ENCODE measurements around the gene ATP6V1B1. TPM values are rescaled to one million over a fixed set of nuclear protein-coding genes. Genes with fewer than 3 reads are reported as not detected.

The ATP6V1B1 gene
- total RNA-seq, 1 experiment from 2014 or later, result not detected

DNA sequence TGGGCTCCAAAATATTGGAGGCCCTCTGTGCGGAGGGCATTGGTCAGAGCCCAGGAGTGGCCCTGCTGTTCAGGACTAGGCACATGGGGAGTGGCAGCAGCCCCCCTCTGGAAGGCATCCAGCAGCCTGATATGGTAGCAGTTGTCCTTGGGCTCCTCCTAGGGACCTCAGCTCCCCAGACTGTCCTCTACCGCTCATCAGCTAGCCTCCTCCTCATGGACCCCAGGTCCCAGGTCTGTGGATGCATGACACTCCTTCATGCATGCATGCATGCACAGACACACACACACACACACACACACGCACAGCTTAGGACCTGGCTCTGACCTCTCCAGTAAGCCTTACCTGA, 15.4 kb upstream of the ATP6V1B1 start:
- DNase-seq (ENCODE audit: low spot score) (no peak), ATAC-seq (no peak)
- H3K27me3 Mint-ChIP-seq (ENCODE audit: low read depth), result peaks cover 34% of the 10 kb centered on the region
- peaks cover 13% of the 10 kb centered on the region for H3K4me1 Mint-ChIP-seq
- ChIA-PET CTCF (interaction anchor here (0.6 to 4.7 kb wide), 28 partner anchors 8 to 152 kb away, joined by 3 to 55 read pairs (median 5); partner anchors contain the start of genes ADD2, ATP6V1B1 and FIGLA), POLR2A (interaction anchor here (0.6 kb wide), 1 partner anchor 129 kb away, joined by 3 read pairs; no protein-coding TSS in a partner anchor)
- TF ChIP-seq TCF7 (CRISPR knock-in tag; IDR thresholded peaks at IDR 0.05; ENCODE audit: low read depth), result no peak
- no peak for TF ChIP-seq ATF1 (CRISPR knock-in tag; IDR thresholded peaks at IDR 0.05)
- TF ChIP-seq, protein P1, sequence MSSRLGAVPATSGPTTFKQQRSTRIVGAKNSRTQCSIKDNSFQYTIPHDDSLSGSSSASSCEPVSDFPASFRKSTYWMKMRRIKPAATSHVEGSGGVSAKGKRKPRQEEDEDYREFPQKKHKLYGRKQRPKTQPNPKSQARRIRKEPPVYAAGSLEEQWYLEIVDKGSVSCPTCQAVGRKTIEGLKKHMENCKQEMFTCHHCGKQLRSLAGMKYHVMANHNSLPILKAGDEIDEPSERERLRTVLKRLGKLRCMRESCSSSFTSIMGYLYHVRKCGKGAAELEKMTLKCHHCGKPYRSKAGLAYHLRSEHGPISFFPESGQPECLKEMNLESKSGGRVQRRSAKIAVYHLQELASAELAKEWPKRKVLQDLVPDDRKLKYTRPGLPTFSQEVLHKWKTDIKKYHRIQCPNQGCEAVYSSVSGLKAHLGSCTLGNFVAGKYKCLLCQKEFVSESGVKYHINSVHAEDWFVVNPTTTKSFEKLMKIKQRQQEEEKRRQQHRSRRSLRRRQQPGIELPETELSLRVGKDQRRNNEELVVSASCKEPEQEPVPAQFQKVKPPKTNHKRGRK (CRISPR knock-in tag; IDR thresholded peaks at IDR 0.05; ENCODE audit: borderline replicate concordance), result no peak
- TF ChIP-seq, protein P2, sequence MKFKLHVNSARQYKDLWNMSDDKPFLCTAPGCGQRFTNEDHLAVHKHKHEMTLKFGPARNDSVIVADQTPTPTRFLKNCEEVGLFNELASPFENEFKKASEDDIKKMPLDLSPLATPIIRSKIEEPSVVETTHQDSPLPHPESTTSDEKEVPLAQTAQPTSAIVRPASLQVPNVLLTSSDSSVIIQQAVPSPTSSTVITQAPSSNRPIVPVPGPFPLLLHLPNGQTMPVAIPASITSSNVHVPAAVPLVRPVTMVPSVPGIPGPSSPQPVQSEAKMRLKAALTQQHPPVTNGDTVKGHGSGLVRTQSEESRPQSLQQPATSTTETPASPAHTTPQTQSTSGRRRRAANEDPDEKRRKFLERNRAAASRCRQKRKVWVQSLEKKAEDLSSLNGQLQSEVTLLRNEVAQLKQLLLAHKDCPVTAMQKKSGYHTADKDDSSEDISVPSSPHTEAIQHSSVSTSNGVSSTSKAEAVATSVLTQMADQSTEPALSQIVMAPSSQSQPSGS (CRISPR knock-in tag; IDR thresholded peaks at IDR 0.05; ENCODE audit: borderline replicate concordance, low read depth), result no peak
- TF ChIP-seq ETV6 (CRISPR knock-in tag; IDR thresholded peaks at IDR 0.05), result no peak
- H3K36me3 Mint-ChIP-seq, result no peaks in the 10 kb centered on the region
- no peak overlapping the region for H3K27ac Mint-ChIP-seq
- H3K9me3 Mint-ChIP-seq, result no peaks in the 10 kb centered on the region
- no peak overlapping the region for H3K4me3 Mint-ChIP-seq

DNA sequence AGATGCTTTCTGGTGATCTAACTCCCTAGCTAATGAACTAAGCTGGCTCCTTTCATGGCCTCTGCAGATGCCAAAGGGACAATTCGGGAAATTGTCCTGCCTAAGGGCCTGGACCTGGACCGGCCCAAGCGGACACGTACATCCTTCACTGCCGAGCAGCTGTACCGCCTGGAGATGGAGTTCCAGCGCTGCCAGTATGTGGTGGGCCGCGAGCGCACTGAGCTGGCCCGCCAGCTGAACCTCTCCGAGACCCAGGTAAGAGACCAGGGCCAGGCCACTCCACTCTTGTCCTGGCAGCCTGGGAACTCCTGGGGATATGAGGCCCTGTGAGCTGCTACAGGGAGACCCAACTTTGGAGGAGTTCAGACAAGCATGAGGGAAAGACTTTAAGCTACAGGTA, 14.7 kb upstream of the ATP6V1B1 start:
- H3K27me3 Mint-ChIP-seq (ENCODE audit: low read depth), result peaks cover 37% of the 10 kb centered on the region
- no peak for DNase-seq (ENCODE audit: low spot score)
- no peaks in the 10 kb centered on the region for H3K9me3 Mint-ChIP-seq
- no peak overlapping the region for H3K4me3 Mint-ChIP-seq
- H3K27ac Mint-ChIP-seq, result no peak overlapping the region
- POLR2A ChIA-PET, result no interaction called here
- TF ChIP-seq ESRRA (CRISPR knock-in tag; IDR thresholded peaks at IDR 0.05; ENCODE audit: borderline replicate concordance), result no peak
- TF ChIP-seq, protein P3, sequence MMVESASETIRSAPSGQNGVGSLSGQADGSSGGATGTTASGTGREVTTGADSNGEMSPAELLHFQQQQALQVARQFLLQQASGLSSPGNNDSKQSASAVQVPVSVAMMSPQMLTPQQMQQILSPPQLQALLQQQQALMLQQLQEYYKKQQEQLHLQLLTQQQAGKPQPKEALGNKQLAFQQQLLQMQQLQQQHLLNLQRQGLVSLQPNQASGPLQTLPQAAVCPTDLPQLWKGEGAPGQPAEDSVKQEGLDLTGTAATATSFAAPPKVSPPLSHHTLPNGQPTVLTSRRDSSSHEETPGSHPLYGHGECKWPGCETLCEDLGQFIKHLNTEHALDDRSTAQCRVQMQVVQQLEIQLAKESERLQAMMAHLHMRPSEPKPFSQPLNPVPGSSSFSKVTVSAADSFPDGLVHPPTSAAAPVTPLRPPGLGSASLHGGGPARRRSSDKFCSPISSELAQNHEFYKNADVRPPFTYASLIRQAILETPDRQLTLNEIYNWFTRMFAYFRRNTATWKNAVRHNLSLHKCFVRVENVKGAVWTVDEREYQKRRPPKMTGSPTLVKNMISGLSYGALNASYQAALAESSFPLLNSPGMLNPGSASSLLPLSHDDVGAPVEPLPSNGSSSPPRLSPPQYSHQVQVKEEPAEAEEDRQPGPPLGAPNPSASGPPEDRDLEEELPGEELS (CRISPR knock-in tag; IDR thresholded peaks at IDR 0.05), result no peak
- TF ChIP-seq ZNF317 (CRISPR knock-in tag; IDR thresholded peaks at IDR 0.05; ENCODE audit: borderline replicate concordance, low read depth), result no peak
- TF ChIP-seq CDX4 (CRISPR knock-in tag; IDR thresholded peaks at IDR 0.05; ENCODE audit: borderline replicate concordance), result no peak
- TF ChIP-seq SOX15 (CRISPR knock-in tag; IDR thresholded peaks at IDR 0.05), result no peak
- TF ChIP-seq, protein P2 (CRISPR knock-in tag; IDR thresholded peaks at IDR 0.05; ENCODE audit: borderline replicate concordance, low read depth), result no peak
- TF ChIP-seq CBFB (CRISPR knock-in tag; IDR thresholded peaks at IDR 0.05; ENCODE audit: low read depth), result no peak
- no peak for TF ChIP-seq ZNF396 (CRISPR knock-in tag; IDR thresholded peaks at IDR 0.05; ENCODE audit: borderline replicate concordance)
- no peak for TF ChIP-seq ZNF416 (CRISPR knock-in tag; IDR thresholded peaks at IDR 0.05)
- TF ChIP-seq CREB1 (CRISPR knock-in tag; IDR thresholded peaks at IDR 0.05), result no peak
- TF ChIP-seq PRRX2 (CRISPR knock-in tag; IDR thresholded peaks at IDR 0.05), result no peak
- TF ChIP-seq, protein P4, sequence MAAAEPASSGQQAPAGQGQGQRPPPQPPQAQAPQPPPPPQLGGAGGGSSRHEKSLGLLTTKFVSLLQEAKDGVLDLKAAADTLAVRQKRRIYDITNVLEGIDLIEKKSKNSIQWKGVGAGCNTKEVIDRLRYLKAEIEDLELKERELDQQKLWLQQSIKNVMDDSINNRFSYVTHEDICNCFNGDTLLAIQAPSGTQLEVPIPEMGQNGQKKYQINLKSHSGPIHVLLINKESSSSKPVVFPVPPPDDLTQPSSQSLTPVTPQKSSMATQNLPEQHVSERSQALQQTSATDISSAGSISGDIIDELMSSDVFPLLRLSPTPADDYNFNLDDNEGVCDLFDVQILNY (CRISPR knock-in tag; IDR thresholded peaks at IDR 0.05), result no peak
- TF ChIP-seq, protein P5, sequence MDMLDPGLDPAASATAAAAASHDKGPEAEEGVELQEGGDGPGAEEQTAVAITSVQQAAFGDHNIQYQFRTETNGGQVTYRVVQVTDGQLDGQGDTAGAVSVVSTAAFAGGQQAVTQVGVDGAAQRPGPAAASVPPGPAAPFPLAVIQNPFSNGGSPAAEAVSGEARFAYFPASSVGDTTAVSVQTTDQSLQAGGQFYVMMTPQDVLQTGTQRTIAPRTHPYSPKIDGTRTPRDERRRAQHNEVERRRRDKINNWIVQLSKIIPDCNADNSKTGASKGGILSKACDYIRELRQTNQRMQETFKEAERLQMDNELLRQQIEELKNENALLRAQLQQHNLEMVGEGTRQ (CRISPR knock-in tag; IDR thresholded peaks at IDR 0.05), result no peak
- H3K4me1 Mint-ChIP-seq, result peaks cover 13% of the 10 kb centered on the region
- no peaks in the 10 kb centered on the region for H3K36me3 Mint-ChIP-seq
- ATAC-seq, result no peak
- CTCF ChIA-PET, result interaction anchor here (0.7 to 4.7 kb wide), 14 partner anchors 9 to 153 kb away, joined by 3 to 55 read pairs (median 7); partner anchors contain the start of gene ADD2
